OCI-LY1 (cell line): ENCODE results near the gene GOLGA6B.

ENCODE experiments used
- EZH2 ChIP-seq: fragments of 200-600 bp; sonication (generic), shearing (Covaris generic); IDR thresholded peaks from 2 replicates; pipeline ENCODE4 v1.8.0; 2017; ENCODE audit warnings: borderline replicate concordance, mixed run types, mild to moderate bottlenecking, antibody characterized with exemption, low read length, moderate library complexity, mixed read lengths
- TF ChIP-seq, protein P1 (sequence below): fragments of 200-600 bp; sonication (generic), shearing (Covaris generic); IDR thresholded peaks from 2 replicates; pipeline ENCODE4 v1.5.1; 2017; ENCODE audit warnings: mild to moderate bottlenecking, antibody characterized with exemption, low read length, moderate library complexity, mixed read lengths

DNA sequence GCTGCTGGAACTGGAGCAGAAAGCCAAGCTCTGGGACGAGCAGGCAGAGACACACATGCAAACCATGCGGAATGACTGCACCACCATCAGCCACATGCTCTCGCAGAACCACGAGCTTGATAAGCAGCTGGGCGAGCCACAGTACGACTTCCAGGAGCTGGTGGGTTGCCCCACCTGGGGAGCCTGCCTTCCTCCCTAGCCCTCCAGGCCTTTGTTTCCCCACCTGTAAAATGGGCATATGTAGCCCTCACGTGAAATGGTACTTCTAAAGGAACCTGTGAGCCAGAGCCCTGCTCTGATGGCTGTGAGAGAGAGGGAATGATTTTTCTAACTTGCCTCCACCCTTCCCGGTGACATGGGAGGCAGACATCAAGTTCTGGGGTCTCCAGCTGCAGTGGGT lies 44.6 kb upstream of the GOLGA6B start:
- TF ChIP-seq, protein P1, sequence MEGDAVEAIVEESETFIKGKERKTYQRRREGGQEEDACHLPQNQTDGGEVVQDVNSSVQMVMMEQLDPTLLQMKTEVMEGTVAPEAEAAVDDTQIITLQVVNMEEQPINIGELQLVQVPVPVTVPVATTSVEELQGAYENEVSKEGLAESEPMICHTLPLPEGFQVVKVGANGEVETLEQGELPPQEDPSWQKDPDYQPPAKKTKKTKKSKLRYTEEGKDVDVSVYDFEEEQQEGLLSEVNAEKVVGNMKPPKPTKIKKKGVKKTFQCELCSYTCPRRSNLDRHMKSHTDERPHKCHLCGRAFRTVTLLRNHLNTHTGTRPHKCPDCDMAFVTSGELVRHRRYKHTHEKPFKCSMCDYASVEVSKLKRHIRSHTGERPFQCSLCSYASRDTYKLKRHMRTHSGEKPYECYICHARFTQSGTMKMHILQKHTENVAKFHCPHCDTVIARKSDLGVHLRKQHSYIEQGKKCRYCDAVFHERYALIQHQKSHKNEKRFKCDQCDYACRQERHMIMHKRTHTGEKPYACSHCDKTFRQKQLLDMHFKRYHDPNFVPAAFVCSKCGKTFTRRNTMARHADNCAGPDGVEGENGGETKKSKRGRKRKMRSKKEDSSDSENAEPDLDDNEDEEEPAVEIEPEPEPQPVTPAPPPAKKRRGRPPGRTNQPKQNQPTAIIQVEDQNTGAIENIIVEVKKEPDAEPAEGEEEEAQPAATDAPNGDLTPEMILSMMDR: no peak
- no peak for TF ChIP-seq EZH2
